A673 (cell line): ENCODE results near the gene SRGAP1. TPM values are rescaled to one million over a fixed set of nuclear protein-coding genes. Genes with fewer than 3 reads are reported as not detected.

Experiments
- BruUV-seq: library from RNA; stranded (reverse); fragments of 400-500 nt; replicated peaks from 2 replicates; lab custom pipeline; 2021; lab: Mats Ljungman, UMichigan
- CTCF ChIA-PET: fragments of 300-600 bp; sonication (Branson Sonifier 250); formaldehyde crosslinking; loops from one replicate; lab custom pipeline; 2022; ENCODE audit warnings: antibody characterized with exemption; lab: Charles Lee
- POLR2A ChIA-PET: fragments of 300-600 bp; sonication (Branson Sonifier 250); formaldehyde crosslinking; loops from one replicate; lab custom pipeline; 2022; ENCODE audit warnings: antibody characterized with exemption; ENCODE audit not compliant: low non-redundant PET; lab: Charles Lee
- DNase-seq: peaks from one replicate; pipeline ENCODE4 v3.0.0-alpha.2; 2015; ENCODE audit warnings: low spot score
- H3K27ac ChIP-seq: fragments of 200-600 bp; sonication (generic); 2 replicates; pipeline ENCODE4 v1.5.1; 2016; ENCODE audit warnings: mixed run types, low read depth, mild to moderate bottlenecking, mixed read lengths, antibody characterized with exemption, low read length; ENCODE audit not compliant: poor library complexity, severe bottlenecking
- H3K27me3 ChIP-seq: fragments of 200-600 bp; sonication (generic); replicated peaks from 2 replicates; pipeline ENCODE4 v1.6.1; 2017; ENCODE audit warnings: mixed run types, low read depth, mild to moderate bottlenecking, mixed read lengths, antibody characterized with exemption, low read length; ENCODE audit not compliant: insufficient read depth, poor library complexity
- H3K36me3 ChIP-seq: fragments of 200-600 bp; sonication (generic); 2 replicates; pipeline ENCODE4 v1.6.1; 2016; ENCODE audit warnings: mixed run types, mild to moderate bottlenecking, mixed read lengths, antibody characterized with exemption, low read length; ENCODE audit not compliant: insufficient read depth, poor library complexity, severe bottlenecking
- H3K4me1 ChIP-seq: fragments of 200-600 bp; sonication (generic); 2 replicates; pipeline ENCODE4 v1.6.1; 2017; ENCODE audit warnings: mixed run types, mild to moderate bottlenecking, mixed read lengths, antibody characterized with exemption, low read length; ENCODE audit not compliant: insufficient read depth, poor library complexity, severe bottlenecking
- H3K4me3 ChIP-seq: fragments of 200-600 bp; sonication (generic); 2 replicates; pipeline ENCODE4 v1.5.1; 2016; ENCODE audit warnings: low read depth, mixed run types, mild to moderate bottlenecking, mixed read lengths, low read length; ENCODE audit not compliant: poor library complexity, severe bottlenecking
- H3K9me3 ChIP-seq: fragments of 200-600 bp; sonication (generic); 2 replicates; pipeline ENCODE4 v1.6.1; 2016; ENCODE audit warnings: mixed run types, low read depth, mild to moderate bottlenecking, mixed read lengths, antibody characterized with exemption, low read length; ENCODE audit not compliant: poor library complexity, severe bottlenecking
- CTCF ChIP-seq: fragments of 300-800, 200-600 bp; sonication (generic); conservative IDR thresholded peaks from 2 replicates; pipeline ENCODE4 v1.5.1; 2017; ENCODE audit warnings: low read depth, mild to moderate bottlenecking, antibody characterized with exemption, low read length, moderate library complexity, mixed read lengths
- EZH2 ChIP-seq: fragments of 200-600 bp; sonication (generic); IDR thresholded peaks from 2 replicates; pipeline ENCODE4 v1.6.1; 2017; ENCODE audit warnings: borderline replicate concordance, low read depth, mild to moderate bottlenecking, mixed read lengths, antibody characterized with exemption, low read length; ENCODE audit not compliant: poor library complexity, severe bottlenecking
- intact Hi-C: fragments of 100-400 bp; cut with micrococcal nuclease; formaldehyde crosslinking; loops from one replicate; pipeline ENCODE4 v1.10.0; 2022; ENCODE audit not compliant: unreplicated experiment
- total RNA-seq: library from RNA; stranded (reverse); gene quantifications from 2 replicates; pipeline ENCODE4 v1.2.3, GENCODE V29; 2021

The SRGAP1 gene
- total RNA-seq, 1 experiment from 2014 or later = 9.7 TPM

GRCh38 chr12:64057706-64058105 is 213.2 kb downstream of the SRGAP1 start:
- ChIA-PET POLR2A (no interaction called here), CTCF (no interaction called here)
- intact Hi-C loops = no loop called here
- Histone ChIP-seq H3K27me3 (no peaks in the 10 kb centered on the region), H3K9me3 (no peaks in the 10 kb centered on the region), H3K36me3 (no peaks in the 10 kb centered on the region), H3K4me3 (no peak overlapping the region), H3K27ac (no peak overlapping the region), H3K4me1 (peaks cover 27% of the 10 kb centered on the region)
- no peak for DNase-seq
- no peak for TF ChIP-seq EZH2
- no peak for TF ChIP-seq CTCF
- no TSS peak for BruUV-seq

GRCh38 chr12:64058541-64059265 is 214.2 kb downstream of the SRGAP1 start:
- intact Hi-C loops = no loop called here
- BruUV-seq = no TSS peak
- CTCF ChIA-PET = interaction anchor here (0.7 kb wide), 1 partner anchor 164 kb away, joined by 3 read pairs; no protein-coding TSS in a partner anchor
- Histone ChIP-seq H3K36me3 (no peaks in the 10 kb centered on the region), H3K9me3 (no peaks in the 10 kb centered on the region), H3K27ac (no peak overlapping the region), H3K4me3 (no peak overlapping the region), H3K4me1 (peaks cover 27% of the 10 kb centered on the region), H3K27me3 (no peaks in the 10 kb centered on the region)
- POLR2A ChIA-PET = no interaction called here
- DNase-seq = peak; percentile 64
- TF ChIP-seq CTCF (no peak), EZH2 (no peak)

- TF ChIP-seq CTCF (no peak), EZH2 (no peak)
- ChIA-PET POLR2A (no interaction called here), CTCF (no interaction called here)
Measured at GRCh38 chr12:64059685-64060084, 215.2 kb downstream of the SRGAP1 start.

More at GRCh38 chr12:64059685-64060084, 215.2 kb downstream of the SRGAP1 start:
- H3K27me3 ChIP-seq = no peaks in the 10 kb centered on the region
- no peak overlapping the region for H3K4me3 ChIP-seq
- H3K4me1 ChIP-seq = peaks cover 21% of the 10 kb centered on the region
- intact Hi-C loops = no loop called here
- DNase-seq = no peak
- no peaks in the 10 kb centered on the region for H3K36me3 ChIP-seq
- H3K9me3 ChIP-seq = no peaks in the 10 kb centered on the region
- no peak overlapping the region for H3K27ac ChIP-seq
- BruUV-seq = no TSS peak
